Mesothelial cell of epicardium (in vitro differentiated cells): Measurements from ENCODE around the gene GALNT18. TPM values are rescaled to one million over a fixed set of nuclear protein-coding genes. Genes with fewer than 3 reads are reported as not detected.

Experiments
- DNase-seq, 2 experiments: peaks; one replicate each; pipeline ENCODE4 v3.0.0; 2021; ENCODE audit warnings: low spot score in 2 of 2; ENCODE audit not compliant: unreplicated experiment in 2 of 2
- H3K27ac Mint-ChIP-seq: 2 replicates; pipeline ENCODE4 v1.8.0; 2021; ENCODE audit warnings: mixed read lengths
- H3K27me3 Mint-ChIP-seq: 2 replicates; pipeline ENCODE4 v1.8.0; 2021; ENCODE audit warnings: low read depth, mixed read lengths
- H3K36me3 Mint-ChIP-seq: 2 replicates; pipeline ENCODE4 v1.8.0; 2021; ENCODE audit warnings: mixed read lengths
- H3K4me1 Mint-ChIP-seq: 2 replicates; pipeline ENCODE4 v1.8.0; 2021; ENCODE audit warnings: mixed read lengths
- H3K4me3 Mint-ChIP-seq: 2 replicates; pipeline ENCODE4 v1.8.0; 2021; ENCODE audit warnings: mild to moderate bottlenecking, moderate library complexity, mixed read lengths
- H3K9me3 Mint-ChIP-seq: 2 replicates; pipeline ENCODE4 v1.8.0; 2021; ENCODE audit warnings: mixed read lengths
- total RNA-seq: library from RNA; stranded (reverse); gene quantifications from 3 replicates; pipeline ENCODE4 v1.2.1, GENCODE V29; 2021
- TF ChIP-seq, protein P1 (sequence below): fragments of 200-600 bp; sonication (generic); IDR thresholded peaks from one replicate; pipeline ENCODE4 v1.5.0; 2021; ENCODE audit warnings: antibody characterized with exemption; ENCODE audit not compliant: unreplicated experiment

The GALNT18 gene
- total RNA-seq, 1 donor from 2014 or later: 4.2 TPM

DNA sequence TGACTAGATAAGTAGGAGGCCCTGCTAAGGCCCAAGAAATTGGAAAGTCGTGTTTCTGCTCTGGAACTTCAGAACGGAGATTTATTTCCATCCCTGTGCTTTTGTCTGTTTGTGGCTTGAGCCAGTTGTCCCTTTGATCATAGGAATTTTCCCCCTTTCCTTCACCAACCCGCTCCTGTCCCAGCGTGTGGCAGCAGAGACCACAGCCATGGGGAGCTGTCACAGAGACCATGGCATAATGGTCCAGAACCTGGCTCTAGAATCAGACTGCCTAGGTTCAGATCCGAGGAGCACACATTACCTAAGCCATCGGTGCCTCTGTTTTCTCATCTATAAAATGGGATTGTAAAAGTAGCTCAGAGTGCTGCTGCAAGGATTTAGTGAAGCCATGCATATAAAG lies 128.1 kb downstream of the GALNT18 start:
- Mint-ChIP-seq H3K27me3 (peaks cover 22% of the 10 kb centered on the region), H3K4me3 (no peak overlapping the region), H3K4me1 (no peaks in the 10 kb centered on the region), H3K27ac (no peak overlapping the region), H3K36me3 (no peaks in the 10 kb centered on the region), H3K9me3 (peaks cover 5% of the 10 kb centered on the region)
- DNase-seq: no peak
- TF ChIP-seq, protein P1, sequence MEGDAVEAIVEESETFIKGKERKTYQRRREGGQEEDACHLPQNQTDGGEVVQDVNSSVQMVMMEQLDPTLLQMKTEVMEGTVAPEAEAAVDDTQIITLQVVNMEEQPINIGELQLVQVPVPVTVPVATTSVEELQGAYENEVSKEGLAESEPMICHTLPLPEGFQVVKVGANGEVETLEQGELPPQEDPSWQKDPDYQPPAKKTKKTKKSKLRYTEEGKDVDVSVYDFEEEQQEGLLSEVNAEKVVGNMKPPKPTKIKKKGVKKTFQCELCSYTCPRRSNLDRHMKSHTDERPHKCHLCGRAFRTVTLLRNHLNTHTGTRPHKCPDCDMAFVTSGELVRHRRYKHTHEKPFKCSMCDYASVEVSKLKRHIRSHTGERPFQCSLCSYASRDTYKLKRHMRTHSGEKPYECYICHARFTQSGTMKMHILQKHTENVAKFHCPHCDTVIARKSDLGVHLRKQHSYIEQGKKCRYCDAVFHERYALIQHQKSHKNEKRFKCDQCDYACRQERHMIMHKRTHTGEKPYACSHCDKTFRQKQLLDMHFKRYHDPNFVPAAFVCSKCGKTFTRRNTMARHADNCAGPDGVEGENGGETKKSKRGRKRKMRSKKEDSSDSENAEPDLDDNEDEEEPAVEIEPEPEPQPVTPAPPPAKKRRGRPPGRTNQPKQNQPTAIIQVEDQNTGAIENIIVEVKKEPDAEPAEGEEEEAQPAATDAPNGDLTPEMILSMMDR: no peak

GRCh38 chr11:11491589-11491988 lies 130.2 kb downstream of the GALNT18 start:
- Mint-ChIP-seq H3K27ac (no peak overlapping the region), H3K9me3 (peaks cover 5% of the 10 kb centered on the region), H3K27me3 (peaks cover 32% of the 10 kb centered on the region), H3K36me3 (no peaks in the 10 kb centered on the region), H3K4me1 (no peaks in the 10 kb centered on the region), H3K4me3 (no peak overlapping the region)
- TF ChIP-seq, protein P1: no peak
- no peak for DNase-seq

DNA sequence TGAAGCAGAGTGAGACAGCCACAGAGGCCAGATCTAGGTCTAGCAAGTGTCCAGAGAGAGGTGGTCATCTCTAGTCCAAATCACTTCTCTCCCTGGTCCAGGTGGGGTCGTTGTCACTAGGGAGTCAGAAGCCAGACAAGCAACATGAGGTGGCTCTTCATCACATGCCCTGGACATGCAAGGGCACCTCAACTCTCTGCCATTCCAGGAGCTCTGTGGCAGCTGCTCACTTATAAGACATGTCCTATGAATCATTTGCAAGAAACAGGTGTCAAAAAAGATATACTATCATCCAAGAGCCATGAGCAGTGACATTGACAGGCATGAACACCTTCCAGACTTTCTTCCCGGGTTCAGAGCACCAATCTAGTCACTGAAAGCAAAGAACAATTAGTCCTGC lies 130.8 kb downstream of the GALNT18 start:
- no peaks in the 10 kb centered on the region for H3K36me3 Mint-ChIP-seq
- H3K27me3 Mint-ChIP-seq: peaks cover 37% of the 10 kb centered on the region
- H3K27ac Mint-ChIP-seq: no peak overlapping the region
- peaks cover 5% of the 10 kb centered on the region for H3K9me3 Mint-ChIP-seq
- no peaks in the 10 kb centered on the region for H3K4me1 Mint-ChIP-seq
- H3K4me3 Mint-ChIP-seq: no peak overlapping the region
- no peak for DNase-seq
- TF ChIP-seq, protein P1: no peak

DNA sequence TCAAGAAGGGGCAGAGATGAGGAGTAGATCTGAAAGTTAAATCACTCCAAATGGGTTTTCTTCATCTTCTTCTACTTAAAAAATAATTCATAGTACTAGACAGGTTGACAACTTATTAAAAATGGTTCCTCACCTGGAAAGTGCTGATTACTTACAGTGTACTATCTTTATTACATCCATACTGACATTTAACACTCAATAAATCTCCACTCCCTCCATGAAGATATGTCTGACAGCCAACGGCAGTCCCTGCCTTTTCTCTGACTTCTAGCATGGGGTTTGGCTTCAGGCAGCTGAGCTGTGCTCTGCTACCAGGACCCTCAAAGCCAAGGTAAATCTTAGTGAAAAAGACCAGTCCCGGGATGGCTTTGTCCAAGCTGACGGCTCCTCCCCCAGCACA lies 135.4 kb downstream of the GALNT18 start:
- Mint-ChIP-seq H3K9me3 (no peaks in the 10 kb centered on the region), H3K4me1 (no peaks in the 10 kb centered on the region), H3K27ac (no peak overlapping the region), H3K36me3 (no peaks in the 10 kb centered on the region), H3K4me3 (no peak overlapping the region), H3K27me3 (peaks cover 43% of the 10 kb centered on the region)
- TF ChIP-seq, protein P1: no peak
- DNase-seq: no peak

- Mint-ChIP-seq H3K4me3 (no peak overlapping the region), H3K27ac (no peak overlapping the region), H3K4me1 (no peaks in the 10 kb centered on the region), H3K9me3 (no peaks in the 10 kb centered on the region), H3K27me3 (peaks cover 43% of the 10 kb centered on the region), H3K36me3 (no peaks in the 10 kb centered on the region)
- no peak for DNase-seq
- TF ChIP-seq, protein P1: no peak
Measured at GRCh38 chr11:11486002-11486401, 135.8 kb downstream of the GALNT18 start.

GRCh38 chr11:11483627-11484026 lies 138.2 kb downstream of the GALNT18 start:
- Mint-ChIP-seq H3K27me3 (peaks cover 49% of the 10 kb centered on the region), H3K9me3 (no peaks in the 10 kb centered on the region), H3K27ac (no peak overlapping the region), H3K36me3 (no peaks in the 10 kb centered on the region), H3K4me3 (no peak overlapping the region), H3K4me1 (no peaks in the 10 kb centered on the region)
- TF ChIP-seq, protein P1: no peak
- no peak for DNase-seq
